Parathyroid adenoma (tissue), 2 donors: ENCODE results near the gene SRPK1.

Experiments used
- H2AFZ ChIP-seq: fragments of 300-600 bp; sonication (generic); one replicate; pipeline ENCODE4 v1.7.0; 2017; ENCODE audit warnings: antibody characterized with exemption, mild to moderate bottlenecking
- H3K27ac ChIP-seq: fragments of 300-600 bp; sonication (generic); one replicate; pipeline ENCODE4 v1.7.0; 2017
- H3K27me3 ChIP-seq: fragments of 300-600 bp; sonication (generic); one replicate; pipeline ENCODE4 v1.7.0; 2017; ENCODE audit warnings: low read length; ENCODE audit not compliant: control insufficient read depth, insufficient read depth
- H3K36me3 ChIP-seq: fragments of 300-600 bp; sonication (generic); one replicate; pipeline ENCODE4 v1.7.0; 2017; ENCODE audit warnings: low read length; ENCODE audit not compliant: control insufficient read depth, insufficient read depth
- H3K4me1 ChIP-seq: fragments of 300-600 bp; sonication (generic); one replicate; pipeline ENCODE4 v1.7.0; 2017; ENCODE audit warnings: control low read depth
- H3K4me2 ChIP-seq: fragments of 300-600 bp; sonication (generic); one replicate; pipeline ENCODE4 v1.7.0; 2017; ENCODE audit warnings: low read length
- H3K4me3 ChIP-seq: fragments of 300-600 bp; sonication (generic); one replicate; pipeline ENCODE4 v1.7.0; 2017; ENCODE audit warnings: low read depth, low read length
- H3K79me2 ChIP-seq: fragments of 300-600 bp; sonication (generic); one replicate; pipeline ENCODE4 v1.7.0; 2017; ENCODE audit warnings: control low read depth
- H3K9ac ChIP-seq: fragments of 300-600 bp; sonication (generic); one replicate; pipeline ENCODE4 v1.7.0; 2017; ENCODE audit warnings: mild to moderate bottlenecking
- H3K9me3 ChIP-seq: fragments of 300-600 bp; sonication (generic); one replicate; pipeline ENCODE4 v1.7.0; 2017; ENCODE audit warnings: low read length; ENCODE audit not compliant: control insufficient read depth
- TF ChIP-seq, protein P1 (sequence below): fragments of 300-600 bp; sonication (generic); IDR thresholded peaks from one replicate; pipeline ENCODE4 v1.7.0; 2017; ENCODE audit warnings: antibody characterized with exemption, mild to moderate bottlenecking
- donor health status: primary hyperparathyroidism.

SRPK1 gene

DNA sequence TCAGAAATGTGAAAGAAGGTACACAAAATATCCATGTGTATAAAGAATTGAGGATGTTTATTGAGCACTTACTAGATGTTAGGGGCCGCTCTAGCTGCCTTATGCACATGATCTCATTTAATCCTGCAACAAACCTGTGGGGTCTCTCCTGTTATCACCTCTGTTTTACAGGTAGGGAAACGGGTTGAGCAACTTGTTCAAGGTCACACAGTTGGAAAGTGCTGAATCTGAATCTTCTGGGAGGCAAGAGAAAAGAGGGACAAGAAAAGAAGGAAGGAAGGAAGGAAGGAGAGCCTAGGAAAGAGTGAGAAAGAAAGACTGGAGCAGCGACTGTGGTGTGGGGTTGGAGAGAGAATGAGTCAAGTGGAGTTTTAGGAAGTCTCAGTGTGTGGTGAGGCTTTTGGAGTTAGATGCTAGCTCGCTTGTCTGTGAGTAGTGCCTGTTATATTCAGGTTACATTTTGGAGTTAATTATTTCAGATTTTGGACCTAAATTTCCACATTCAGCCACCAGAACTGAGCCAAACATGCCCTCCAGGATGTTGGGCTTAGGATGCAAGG is 132.4 kb downstream of the SRPK1 start:
- Histone ChIP-seq H3K9me3 (no peaks in the 10 kb centered on the region), H3K4me3 (no peak overlapping the region), H3K27me3 (no peaks in the 10 kb centered on the region), H3K27ac (no peak overlapping the region), H3K79me2 (no peaks in the 10 kb centered on the region), H3K36me3 (no peaks in the 10 kb centered on the region), H3K4me1 (no peaks in the 10 kb centered on the region), H3K4me2 (no peak overlapping the region), H2AFZ (no peak overlapping the region), H3K9ac (no peak overlapping the region)
- TF ChIP-seq, protein P1, sequence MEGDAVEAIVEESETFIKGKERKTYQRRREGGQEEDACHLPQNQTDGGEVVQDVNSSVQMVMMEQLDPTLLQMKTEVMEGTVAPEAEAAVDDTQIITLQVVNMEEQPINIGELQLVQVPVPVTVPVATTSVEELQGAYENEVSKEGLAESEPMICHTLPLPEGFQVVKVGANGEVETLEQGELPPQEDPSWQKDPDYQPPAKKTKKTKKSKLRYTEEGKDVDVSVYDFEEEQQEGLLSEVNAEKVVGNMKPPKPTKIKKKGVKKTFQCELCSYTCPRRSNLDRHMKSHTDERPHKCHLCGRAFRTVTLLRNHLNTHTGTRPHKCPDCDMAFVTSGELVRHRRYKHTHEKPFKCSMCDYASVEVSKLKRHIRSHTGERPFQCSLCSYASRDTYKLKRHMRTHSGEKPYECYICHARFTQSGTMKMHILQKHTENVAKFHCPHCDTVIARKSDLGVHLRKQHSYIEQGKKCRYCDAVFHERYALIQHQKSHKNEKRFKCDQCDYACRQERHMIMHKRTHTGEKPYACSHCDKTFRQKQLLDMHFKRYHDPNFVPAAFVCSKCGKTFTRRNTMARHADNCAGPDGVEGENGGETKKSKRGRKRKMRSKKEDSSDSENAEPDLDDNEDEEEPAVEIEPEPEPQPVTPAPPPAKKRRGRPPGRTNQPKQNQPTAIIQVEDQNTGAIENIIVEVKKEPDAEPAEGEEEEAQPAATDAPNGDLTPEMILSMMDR, result no peak

DNA sequence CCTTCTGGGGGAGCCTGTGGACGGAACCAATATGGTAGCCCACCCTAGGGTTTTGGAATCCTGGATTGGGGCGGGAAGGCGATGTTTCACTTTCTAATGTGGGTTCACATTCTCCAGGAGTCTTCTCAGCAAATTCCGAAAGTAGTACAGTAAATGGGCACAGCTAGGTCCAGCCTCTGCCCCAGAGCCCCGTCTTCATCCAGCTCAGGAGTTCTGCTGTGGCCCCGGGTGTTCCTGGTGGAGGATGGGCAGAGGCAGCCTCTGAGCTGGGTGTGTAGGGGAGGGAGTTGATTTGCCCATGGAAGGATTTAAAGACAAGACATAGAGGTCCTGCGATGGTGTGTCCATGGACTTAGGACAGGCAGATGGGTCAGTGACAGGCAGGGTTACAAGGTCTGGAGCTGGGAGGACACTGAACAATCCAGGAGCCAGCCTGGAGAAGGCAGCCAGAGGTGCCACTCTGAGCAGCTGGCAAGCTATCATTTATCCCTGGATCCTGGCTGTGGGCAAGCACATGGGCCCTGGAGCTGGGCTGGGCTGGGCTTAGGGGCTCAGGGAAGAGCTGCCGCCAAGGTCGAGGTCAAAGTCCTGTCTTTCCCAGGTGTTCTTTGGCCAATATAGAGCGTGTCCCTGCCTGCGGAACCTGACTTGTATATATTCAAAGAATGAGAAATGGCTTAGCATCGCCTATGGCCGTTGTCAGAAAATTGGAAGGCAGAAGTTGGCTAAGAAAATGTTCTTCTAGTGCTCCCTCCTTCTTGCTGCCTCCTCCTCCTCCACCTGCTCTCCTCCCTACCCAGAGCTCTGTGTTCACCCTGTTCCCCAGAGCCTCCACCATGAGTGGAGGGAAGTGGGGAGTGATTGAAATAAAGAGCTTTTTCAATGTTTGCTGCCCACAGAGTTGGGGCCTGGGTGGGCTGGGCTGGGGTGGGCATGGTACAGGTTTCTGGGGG is 133.4 kb downstream of the SRPK1 start:
- Histone ChIP-seq H3K9ac (no peak overlapping the region), H3K4me1 (no peaks in the 10 kb centered on the region), H2AFZ (no peak overlapping the region), H3K4me3 (no peak overlapping the region), H3K9me3 (no peaks in the 10 kb centered on the region), H3K36me3 (no peaks in the 10 kb centered on the region), H3K4me2 (no peak overlapping the region), H3K27ac (no peak overlapping the region), H3K79me2 (no peaks in the 10 kb centered on the region), H3K27me3 (no peaks in the 10 kb centered on the region)
- TF ChIP-seq, protein P1, result no peak

DNA sequence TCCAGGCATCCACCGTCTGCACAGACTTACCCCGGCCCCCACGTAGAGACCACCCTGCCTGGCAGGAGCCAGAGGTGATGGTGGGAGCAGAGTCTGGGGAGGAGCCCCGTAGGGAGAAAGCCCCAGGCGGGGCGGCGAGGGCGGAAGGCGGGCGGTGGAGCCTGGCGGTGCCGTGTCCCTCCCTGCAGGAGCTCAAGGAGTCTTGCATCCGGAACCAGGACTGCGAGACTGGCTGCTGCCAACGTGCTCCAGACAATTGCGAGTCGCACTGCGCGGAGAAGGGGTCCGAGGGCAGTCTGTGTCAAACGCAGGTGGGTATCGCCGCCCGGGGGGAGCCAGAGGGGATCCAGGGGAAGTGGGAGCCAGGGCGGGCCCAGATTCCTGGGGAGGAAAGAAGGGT is 134.1 kb downstream of the SRPK1 start:
- H3K4me3 ChIP-seq, result no peak overlapping the region
- no peaks in the 10 kb centered on the region for H3K9me3 ChIP-seq
- no peak overlapping the region for H3K4me2 ChIP-seq
- TF ChIP-seq, protein P1, result no peak
- H3K36me3 ChIP-seq, result no peaks in the 10 kb centered on the region
- no peak overlapping the region for H3K9ac ChIP-seq
- peak overlapping the region; percentile 6 for H2AFZ ChIP-seq
- H3K27me3 ChIP-seq, result no peaks in the 10 kb centered on the region
- H3K79me2 ChIP-seq, result no peaks in the 10 kb centered on the region
- no peaks in the 10 kb centered on the region for H3K4me1 ChIP-seq
- H3K27ac ChIP-seq, result no peak overlapping the region

DNA sequence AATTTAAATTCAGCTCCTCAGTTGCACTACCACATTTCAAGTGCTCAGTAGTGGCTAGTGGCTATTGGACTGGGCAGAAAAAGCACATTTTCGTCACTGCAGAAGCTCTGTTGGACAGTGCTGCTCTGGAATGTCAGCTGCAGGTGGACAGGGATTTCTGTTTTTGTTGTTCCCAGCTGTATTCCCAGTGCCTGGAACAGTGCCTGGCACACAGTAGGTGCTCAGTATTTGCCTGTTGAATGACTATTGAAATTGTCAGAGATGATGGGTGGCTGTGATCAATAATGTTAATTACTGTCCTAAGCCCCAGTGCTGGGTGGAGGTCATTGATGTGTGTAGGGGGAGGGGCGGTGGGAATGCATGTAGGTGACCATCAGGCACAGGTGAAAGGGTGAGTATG is 134.6 kb downstream of the SRPK1 start:
- Histone ChIP-seq H2AFZ (no peak overlapping the region), H3K27ac (no peak overlapping the region), H3K4me1 (no peaks in the 10 kb centered on the region), H3K36me3 (no peaks in the 10 kb centered on the region), H3K27me3 (no peaks in the 10 kb centered on the region), H3K79me2 (no peaks in the 10 kb centered on the region), H3K4me3 (no peak overlapping the region), H3K4me2 (no peak overlapping the region), H3K9me3 (no peaks in the 10 kb centered on the region), H3K9ac (no peak overlapping the region)
- TF ChIP-seq, protein P1, result no peak
